ENCODE results near the gene RIN3. TPM values are rescaled to one million over a fixed set of nuclear protein-coding genes. Genes with fewer than 3 reads are reported as not detected.
A peak's percentile ranks its signal among the peaks of the same experiment; 100 is the strongest.
"Not testable (repeated sequence)": the region's sequence is repeated elsewhere in the genome, so short reads cannot be mapped to it uniquely, and the experiment has no call there.

Gene RIN3
- total RNA-seq, 1 donor from 2014 or later: 18.8 TPM

DNA sequence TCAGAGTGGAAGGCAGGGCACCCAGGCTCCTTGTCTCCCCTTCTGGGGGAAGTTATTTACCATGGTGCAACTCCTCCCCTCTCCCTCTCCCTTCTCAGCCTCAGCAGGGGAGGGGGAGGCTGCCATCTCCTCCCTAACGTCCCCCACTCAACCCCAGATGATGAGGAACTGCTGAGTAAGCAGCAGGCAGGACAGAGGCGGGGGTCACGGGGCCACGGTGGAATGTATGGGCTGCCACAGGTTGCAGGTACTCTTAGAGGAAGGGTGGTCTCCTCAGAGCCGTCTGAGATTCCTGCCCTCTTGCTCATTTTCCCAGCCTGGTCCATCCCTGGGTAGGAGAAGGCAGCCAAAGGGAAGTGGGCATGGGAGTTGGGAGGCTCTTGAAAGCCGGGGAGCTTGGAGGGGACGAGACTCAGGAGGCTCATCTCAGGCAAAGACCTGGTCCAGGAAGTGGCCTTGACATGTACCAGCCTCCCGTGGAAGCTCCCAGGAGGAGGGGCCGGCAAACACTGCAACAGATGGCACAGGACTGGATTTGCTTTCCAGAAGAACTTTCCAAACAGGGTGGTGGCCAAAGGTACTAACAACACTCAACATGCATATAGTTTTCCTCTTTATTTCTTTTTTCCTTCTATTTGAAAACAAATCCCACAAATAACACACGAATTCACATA lies 19.0 kb downstream of the RIN3 start:
- Mint-ChIP-seq H3K27me3 (ENCODE audit: low read depth) (no peaks in the 10 kb centered on the region), H3K4me3 (ENCODE audit: unreplicated experiment) (no peak overlapping the region), H3K27ac (ENCODE audit: unreplicated experiment) (no peak overlapping the region), H3K4me1 (ENCODE audit: low read depth) (peaks cover 25% of the 10 kb centered on the region), H3K9me3 (ENCODE audit: low read depth) (no peaks in the 10 kb centered on the region), H3K36me3 (ENCODE audit: low read depth) (no peaks in the 10 kb centered on the region)
- no peak for DNase-seq (ENCODE audit: low spot score)
- TF ChIP-seq, protein P1, sequence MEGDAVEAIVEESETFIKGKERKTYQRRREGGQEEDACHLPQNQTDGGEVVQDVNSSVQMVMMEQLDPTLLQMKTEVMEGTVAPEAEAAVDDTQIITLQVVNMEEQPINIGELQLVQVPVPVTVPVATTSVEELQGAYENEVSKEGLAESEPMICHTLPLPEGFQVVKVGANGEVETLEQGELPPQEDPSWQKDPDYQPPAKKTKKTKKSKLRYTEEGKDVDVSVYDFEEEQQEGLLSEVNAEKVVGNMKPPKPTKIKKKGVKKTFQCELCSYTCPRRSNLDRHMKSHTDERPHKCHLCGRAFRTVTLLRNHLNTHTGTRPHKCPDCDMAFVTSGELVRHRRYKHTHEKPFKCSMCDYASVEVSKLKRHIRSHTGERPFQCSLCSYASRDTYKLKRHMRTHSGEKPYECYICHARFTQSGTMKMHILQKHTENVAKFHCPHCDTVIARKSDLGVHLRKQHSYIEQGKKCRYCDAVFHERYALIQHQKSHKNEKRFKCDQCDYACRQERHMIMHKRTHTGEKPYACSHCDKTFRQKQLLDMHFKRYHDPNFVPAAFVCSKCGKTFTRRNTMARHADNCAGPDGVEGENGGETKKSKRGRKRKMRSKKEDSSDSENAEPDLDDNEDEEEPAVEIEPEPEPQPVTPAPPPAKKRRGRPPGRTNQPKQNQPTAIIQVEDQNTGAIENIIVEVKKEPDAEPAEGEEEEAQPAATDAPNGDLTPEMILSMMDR (IDR thresholded peaks at IDR 0.05): no peak

DNA sequence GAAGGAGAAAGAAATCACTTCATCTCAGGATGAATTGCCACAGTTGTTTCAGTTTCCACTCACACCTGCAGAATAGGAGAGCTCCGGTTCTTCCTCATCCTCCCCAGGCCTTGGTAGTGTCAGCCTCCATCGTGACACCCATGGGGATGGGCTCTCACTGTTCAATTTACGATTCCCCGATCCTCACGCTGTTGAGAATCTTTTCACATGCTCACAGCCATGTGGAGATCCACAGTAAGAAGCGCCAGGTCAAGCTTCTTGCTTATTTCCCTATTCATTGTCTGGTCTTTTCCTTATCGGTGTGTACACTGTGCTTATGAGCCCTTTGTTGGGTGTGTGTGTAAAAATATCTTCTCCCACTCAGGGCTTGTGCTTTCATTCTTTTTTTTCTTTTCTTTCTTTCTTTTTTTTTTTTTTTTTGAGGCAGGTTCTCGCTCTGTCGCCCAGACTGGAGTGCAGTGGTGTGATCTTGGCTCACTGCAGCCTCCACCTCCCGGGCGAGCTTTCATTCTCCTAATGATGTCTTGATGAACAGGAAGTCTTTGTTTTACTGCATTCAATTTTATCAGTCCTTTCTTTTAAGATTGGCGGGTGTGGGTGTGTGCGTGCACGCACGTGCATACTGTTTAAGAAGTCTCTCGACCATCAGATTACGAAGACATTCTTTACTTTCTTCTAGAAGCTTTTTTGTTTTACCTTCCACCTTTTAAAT lies 21.5 kb downstream of the RIN3 start:
- H3K4me3 Mint-ChIP-seq (ENCODE audit: unreplicated experiment): no peak overlapping the region

DNA sequence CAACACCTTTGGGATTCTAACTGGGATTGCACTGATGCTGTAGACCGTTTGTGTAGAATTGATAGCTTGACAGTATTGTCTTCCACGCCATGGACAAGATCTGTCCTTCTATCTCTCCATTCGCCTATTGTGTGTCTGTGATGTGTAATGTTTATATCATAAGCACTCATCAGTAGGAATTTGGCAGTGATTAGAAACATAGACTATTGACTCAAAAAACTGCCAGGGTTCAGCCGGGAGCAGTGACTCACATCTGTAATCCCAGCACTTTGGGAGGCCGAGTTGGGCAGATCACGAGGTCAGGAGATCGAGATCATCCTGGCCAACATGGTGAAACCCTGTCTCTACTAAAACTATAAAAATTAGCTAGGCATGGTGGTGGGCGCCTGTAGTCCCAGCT lies 22.6 kb downstream of the RIN3 start:
- not testable (repeated sequence) for H3K36me3 Mint-ChIP-seq (ENCODE audit: low read depth); H3K9me3 Mint-ChIP-seq (ENCODE audit: low read depth); H3K4me3 Mint-ChIP-seq (ENCODE audit: unreplicated experiment); DNase-seq (ENCODE audit: low spot score); H3K27ac Mint-ChIP-seq (ENCODE audit: unreplicated experiment); H3K27me3 Mint-ChIP-seq (ENCODE audit: low read depth)
- peaks cover 48% of the 10 kb centered on the region for H3K4me1 Mint-ChIP-seq (ENCODE audit: low read depth)

More for the DNA sequence above, 21.5 kb downstream of the RIN3 start:
- TF ChIP-seq, protein P1 (IDR thresholded peaks at IDR 0.05): no peak
- no peaks in the 10 kb centered on the region for H3K36me3 Mint-ChIP-seq (ENCODE audit: low read depth)
- no peak for DNase-seq (ENCODE audit: low spot score)
- no peaks in the 10 kb centered on the region for H3K9me3 Mint-ChIP-seq (ENCODE audit: low read depth)
- H3K27ac Mint-ChIP-seq (ENCODE audit: unreplicated experiment): peak overlapping the region; percentile 6
- H3K4me1 Mint-ChIP-seq (ENCODE audit: low read depth): peaks cover 40% of the 10 kb centered on the region
- no peaks in the 10 kb centered on the region for H3K27me3 Mint-ChIP-seq (ENCODE audit: low read depth)

DNA sequence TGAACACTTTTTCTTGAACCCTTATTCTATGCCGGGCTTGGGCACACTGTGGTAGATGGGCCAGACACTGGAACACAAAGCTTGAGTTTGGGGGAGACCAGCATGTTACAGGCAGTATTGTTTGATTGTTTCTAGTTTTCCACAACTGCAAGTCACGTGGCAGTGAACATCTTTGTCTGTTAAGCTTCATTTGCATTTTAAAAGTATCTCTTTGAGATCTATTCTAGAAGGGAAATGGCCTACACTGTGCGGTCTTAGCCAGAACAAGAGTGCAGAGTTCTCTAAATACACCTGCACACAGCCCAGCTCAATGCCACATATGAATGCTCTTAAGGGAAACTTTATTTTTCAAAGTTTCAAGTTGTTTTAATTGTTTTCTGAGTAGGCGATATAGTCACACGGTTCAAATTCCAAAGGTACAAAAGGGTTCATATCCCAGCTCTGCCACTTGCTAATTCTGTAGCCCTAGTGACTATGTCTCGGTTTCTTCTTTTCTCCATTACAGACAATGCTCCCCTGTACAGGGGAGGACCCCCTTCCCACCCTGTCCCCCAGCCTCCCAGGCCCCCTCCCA lies 24.9 kb downstream of the RIN3 start:
- TF ChIP-seq, protein P1 (IDR thresholded peaks at IDR 0.05): no peak
- H3K9me3 Mint-ChIP-seq (ENCODE audit: low read depth): peaks cover 2% of the 10 kb centered on the region
- no peaks in the 10 kb centered on the region for H3K36me3 Mint-ChIP-seq (ENCODE audit: low read depth)
- no peak for DNase-seq (ENCODE audit: low spot score)
- H3K4me1 Mint-ChIP-seq (ENCODE audit: low read depth): peaks cover 52% of the 10 kb centered on the region
- no peaks in the 10 kb centered on the region for H3K27me3 Mint-ChIP-seq (ENCODE audit: low read depth)
- H3K27ac Mint-ChIP-seq (ENCODE audit: unreplicated experiment): peak overlapping the region; percentile 95
- H3K4me3 Mint-ChIP-seq (ENCODE audit: unreplicated experiment): no peak overlapping the region

DNA sequence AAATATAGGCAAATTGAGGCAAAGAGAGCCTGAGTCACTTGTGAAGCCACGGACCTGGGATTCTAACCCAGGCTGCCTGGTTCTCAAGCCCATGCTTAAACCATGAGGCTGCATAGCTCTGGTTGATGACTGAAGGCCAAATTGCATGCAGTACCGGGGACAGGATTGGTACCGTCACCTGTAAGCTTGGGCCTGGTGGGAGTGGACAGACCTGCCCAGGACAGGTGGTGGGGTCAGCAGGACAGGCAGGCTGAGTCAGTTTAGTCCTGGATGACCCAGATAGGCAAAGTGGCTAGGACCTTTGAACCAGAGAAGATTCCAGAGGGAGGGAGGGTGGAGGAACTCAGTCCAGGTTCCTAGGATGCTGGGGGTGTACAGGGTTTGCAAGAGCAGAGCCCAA lies 25.8 kb downstream of the RIN3 start:
- no peaks in the 10 kb centered on the region for H3K36me3 Mint-ChIP-seq (ENCODE audit: low read depth)
- H3K27ac Mint-ChIP-seq (ENCODE audit: unreplicated experiment): peak overlapping the region; percentile 95
- H3K9me3 Mint-ChIP-seq (ENCODE audit: low read depth): peaks cover 2% of the 10 kb centered on the region
- peaks cover 58% of the 10 kb centered on the region for H3K4me1 Mint-ChIP-seq (ENCODE audit: low read depth)
- H3K4me3 Mint-ChIP-seq (ENCODE audit: unreplicated experiment): no peak overlapping the region
- DNase-seq (ENCODE audit: low spot score): no peak
- TF ChIP-seq, protein P1 (IDR thresholded peaks at IDR 0.05): no peak
- no peaks in the 10 kb centered on the region for H3K27me3 Mint-ChIP-seq (ENCODE audit: low read depth)
